GM10266 (cell line): ENCODE results near the gene INHBA.

Experiments used
- DNase-seq: peaks from one replicate; pipeline ENCODE4 v3.0.0; 2012; ENCODE audit errors: extremely low spot score
- TF ChIP-seq, protein P1 (sequence below): IDR thresholded peaks from 2 replicates; pipeline ENCODE4 v1.5.1; 2012; ENCODE audit warnings: mild to moderate bottlenecking, low read depth; ENCODE audit not compliant: control insufficient read depth, insufficient read depth; ENCODE audit errors: missing control alignments

The INHBA gene

DNA sequence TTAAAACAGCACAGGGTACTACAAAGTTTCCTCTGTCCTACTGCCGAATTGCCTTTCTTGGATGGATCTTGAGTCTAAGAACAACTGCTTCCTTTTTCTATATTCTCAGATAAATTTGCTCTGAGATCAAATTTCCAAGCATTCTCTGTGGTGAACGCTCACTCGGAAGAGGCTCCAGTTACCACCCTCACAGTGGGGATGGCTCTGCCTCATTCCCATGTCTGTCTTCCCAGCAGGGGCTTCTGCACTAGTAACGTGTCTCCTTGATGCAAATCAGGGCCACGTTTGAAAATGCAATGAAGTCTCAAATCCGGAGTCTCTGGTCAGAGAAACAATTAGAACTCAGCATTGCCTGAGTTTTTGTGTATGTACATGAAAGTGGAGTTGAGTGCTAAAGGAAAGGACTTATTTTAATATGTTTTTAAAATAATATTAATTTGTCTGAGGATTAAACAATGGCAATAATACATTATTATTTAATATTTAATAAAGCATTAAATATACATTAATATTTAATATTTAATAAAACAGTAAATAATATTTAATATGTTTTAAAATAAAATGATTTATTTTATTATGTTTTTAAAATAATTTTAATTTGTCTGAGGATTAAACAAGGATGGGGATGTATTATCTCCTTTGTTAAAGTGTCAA lies 61.8 kb downstream of the INHBA start:
- TF ChIP-seq, protein P1, sequence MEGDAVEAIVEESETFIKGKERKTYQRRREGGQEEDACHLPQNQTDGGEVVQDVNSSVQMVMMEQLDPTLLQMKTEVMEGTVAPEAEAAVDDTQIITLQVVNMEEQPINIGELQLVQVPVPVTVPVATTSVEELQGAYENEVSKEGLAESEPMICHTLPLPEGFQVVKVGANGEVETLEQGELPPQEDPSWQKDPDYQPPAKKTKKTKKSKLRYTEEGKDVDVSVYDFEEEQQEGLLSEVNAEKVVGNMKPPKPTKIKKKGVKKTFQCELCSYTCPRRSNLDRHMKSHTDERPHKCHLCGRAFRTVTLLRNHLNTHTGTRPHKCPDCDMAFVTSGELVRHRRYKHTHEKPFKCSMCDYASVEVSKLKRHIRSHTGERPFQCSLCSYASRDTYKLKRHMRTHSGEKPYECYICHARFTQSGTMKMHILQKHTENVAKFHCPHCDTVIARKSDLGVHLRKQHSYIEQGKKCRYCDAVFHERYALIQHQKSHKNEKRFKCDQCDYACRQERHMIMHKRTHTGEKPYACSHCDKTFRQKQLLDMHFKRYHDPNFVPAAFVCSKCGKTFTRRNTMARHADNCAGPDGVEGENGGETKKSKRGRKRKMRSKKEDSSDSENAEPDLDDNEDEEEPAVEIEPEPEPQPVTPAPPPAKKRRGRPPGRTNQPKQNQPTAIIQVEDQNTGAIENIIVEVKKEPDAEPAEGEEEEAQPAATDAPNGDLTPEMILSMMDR, result no peak
- DNase-seq, result no peak

DNA sequence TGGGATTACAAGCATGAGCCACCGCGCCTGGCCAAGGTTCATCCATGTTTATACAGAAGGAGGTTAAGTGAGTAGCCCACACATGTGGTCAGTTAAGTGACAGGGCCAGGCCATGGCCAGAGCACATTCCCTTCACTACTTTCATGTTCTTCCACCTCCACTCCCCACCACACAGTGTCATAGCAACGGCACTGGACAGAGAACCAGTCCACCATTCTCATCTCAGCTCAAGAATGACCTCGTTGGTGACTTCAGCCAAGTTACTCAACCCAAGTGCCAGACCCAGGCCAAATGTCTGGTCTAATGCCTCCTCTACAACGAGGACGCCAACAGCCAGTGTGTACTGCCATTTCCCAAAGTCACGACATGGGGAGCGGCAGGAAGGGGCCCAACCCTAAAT lies 62.4 kb downstream of the INHBA start:
- TF ChIP-seq, protein P1, result no peak
- no peak for DNase-seq

DNA sequence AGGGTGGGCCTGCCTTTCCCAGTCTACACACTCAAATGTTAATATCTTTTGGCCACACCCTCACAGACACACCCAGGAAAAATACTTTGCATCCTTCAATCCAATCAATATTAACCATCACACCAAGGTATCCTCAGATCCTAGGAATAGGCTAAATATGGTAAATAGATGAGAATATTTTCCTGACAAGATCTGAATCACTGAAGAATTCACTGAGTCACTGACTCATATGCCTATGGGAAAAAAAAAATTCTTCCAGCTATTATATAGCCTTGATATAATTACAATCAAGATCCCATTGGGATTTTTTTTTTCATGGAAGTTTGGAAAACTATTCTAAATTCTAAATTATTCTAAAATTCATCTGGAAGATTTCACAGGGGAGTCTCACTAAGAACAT lies 65.8 kb downstream of the INHBA start:
- no peak for DNase-seq
- TF ChIP-seq, protein P1, result no peak
